Measurements from ENCODE around the gene ORC5.

The ORC5 gene

GRCh38 chr7:104098890-104099289 is 108.9 kb downstream of the ORC5 start:
- Histone ChIP-seq H3K36me3 (ENCODE audit: insufficient read depth, low read length) (no peaks in the 10 kb centered on the region), H3K9me3 (ENCODE audit: low read length) (no peaks in the 10 kb centered on the region), H3K4me3 (ENCODE audit: low read length) (no peak overlapping the region)

DNA sequence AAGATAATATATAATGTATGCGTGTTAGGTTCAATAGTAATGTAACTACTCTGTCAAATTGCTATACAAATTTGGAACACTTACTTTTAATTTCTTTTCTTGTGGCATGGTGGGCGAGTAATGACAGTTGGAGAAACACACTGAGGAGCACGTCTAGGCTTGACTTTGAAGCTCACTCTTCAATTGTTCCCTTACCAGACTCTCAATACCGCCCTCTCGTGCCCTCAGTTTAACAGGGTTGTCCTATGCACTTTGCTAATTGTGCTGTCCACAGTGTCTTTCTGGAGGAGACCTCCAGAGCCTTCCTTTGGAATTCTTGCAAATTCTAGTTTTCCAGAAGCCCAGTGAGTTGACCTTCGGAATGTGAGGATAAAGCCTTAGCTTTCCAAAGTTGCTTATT is 111.1 kb downstream of the ORC5 start:
- Histone ChIP-seq H3K27me3 (ENCODE audit: insufficient read depth, low read length) (no peaks in the 10 kb centered on the region), H3K36me3 (ENCODE audit: insufficient read depth, low read length) (no peaks in the 10 kb centered on the region)

More at GRCh38 chr7:104098890-104099289, 108.9 kb downstream of the ORC5 start:
- Histone ChIP-seq H2AFZ (ENCODE audit: low read depth, low read length) (no peak overlapping the region), H3K4me1 (ENCODE audit: insufficient read depth, low read length) (no peaks in the 10 kb centered on the region), H3K27me3 (ENCODE audit: insufficient read depth, low read length) (peaks cover 5% of the 10 kb centered on the region)

DNA sequence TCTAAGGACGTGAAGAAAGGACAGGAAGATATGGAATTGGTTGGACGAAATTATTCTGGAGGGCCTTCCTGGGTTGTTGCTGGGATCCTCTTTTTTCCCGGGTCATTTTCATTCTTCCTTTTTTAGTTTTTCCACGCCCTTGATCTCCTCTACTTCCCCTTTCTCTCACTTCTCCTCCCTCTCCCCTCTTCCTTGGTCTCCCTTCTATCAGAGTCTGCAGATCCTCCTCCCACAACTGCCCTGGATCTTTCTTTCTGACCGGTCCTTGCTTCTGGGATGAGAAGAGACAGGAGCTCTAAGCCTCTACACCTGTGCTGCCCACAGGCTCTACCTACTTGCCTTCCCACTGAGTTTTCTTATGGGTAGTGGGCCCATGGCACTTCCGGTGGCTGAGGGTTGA is 114.7 kb downstream of the ORC5 start:
- Histone ChIP-seq H3K27me3 (ENCODE audit: insufficient read depth, low read length) (no peaks in the 10 kb centered on the region), H2AFZ (ENCODE audit: low read depth, low read length) (no peak overlapping the region), H3K4me1 (ENCODE audit: insufficient read depth, low read length) (peaks cover 16% of the 10 kb centered on the region), H3K9me3 (ENCODE audit: low read length) (no peaks in the 10 kb centered on the region), H3K36me3 (ENCODE audit: insufficient read depth, low read length) (no peaks in the 10 kb centered on the region), H3K4me3 (ENCODE audit: low read length) (no peak overlapping the region)

More for the DNA sequence above, 111.1 kb downstream of the ORC5 start:
- H3K4me1 ChIP-seq (ENCODE audit: insufficient read depth, low read length), result no peaks in the 10 kb centered on the region
- no peaks in the 10 kb centered on the region for H3K9me3 ChIP-seq (ENCODE audit: low read length)
- H3K4me3 ChIP-seq (ENCODE audit: low read length), result no peak overlapping the region
- H2AFZ ChIP-seq (ENCODE audit: low read depth, low read length), result no peak overlapping the region

GRCh38 chr7:104091242-104091641 is 116.6 kb downstream of the ORC5 start:
- Histone ChIP-seq H3K9me3 (ENCODE audit: low read length) (no peaks in the 10 kb centered on the region), H3K27me3 (ENCODE audit: insufficient read depth, low read length) (no peaks in the 10 kb centered on the region), H3K36me3 (ENCODE audit: insufficient read depth, low read length) (no peaks in the 10 kb centered on the region), H3K4me1 (ENCODE audit: insufficient read depth, low read length) (peaks cover 16% of the 10 kb centered on the region), H2AFZ (ENCODE audit: low read depth, low read length) (no peak overlapping the region), H3K4me3 (ENCODE audit: low read length) (no peak overlapping the region)

DNA sequence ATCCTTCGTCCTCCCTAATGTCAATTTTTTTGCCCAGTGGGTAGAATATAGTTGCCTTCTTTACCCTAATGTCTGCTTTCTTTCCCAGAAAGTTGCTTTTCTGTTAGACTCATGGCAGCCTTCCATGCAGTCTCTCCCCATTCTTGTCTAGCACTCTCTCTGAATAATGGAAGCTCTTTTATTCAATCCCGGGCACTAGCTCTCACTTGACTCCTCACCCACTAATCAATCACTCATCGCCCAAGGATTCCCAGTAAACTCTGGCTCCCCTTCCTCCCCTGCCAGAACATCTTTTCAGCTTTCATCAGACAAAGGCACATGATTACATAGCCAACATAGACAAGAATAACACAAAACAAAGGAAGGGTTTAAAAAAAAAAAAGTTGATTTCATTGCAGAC is 118.2 kb downstream of the ORC5 start:
- no peak overlapping the region for H3K4me3 ChIP-seq (ENCODE audit: low read length)

DNA sequence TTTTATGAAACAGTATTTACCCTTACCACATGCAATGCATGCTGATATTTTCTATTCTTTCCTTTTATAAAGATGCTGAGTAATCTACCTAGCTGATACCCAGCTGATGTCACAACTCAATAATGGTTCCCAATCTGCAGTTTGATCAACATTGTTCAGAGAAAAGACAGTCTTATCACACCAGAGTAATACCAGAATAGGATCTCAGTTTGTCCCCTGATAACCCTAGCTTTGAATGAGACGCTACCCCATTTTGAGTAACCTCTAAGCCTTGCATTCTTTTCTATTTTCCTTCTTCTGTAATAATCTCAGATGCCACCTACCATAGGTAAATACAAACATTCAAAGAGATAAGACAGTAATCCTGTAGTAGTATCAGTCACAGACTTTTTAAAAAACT is 118.8 kb downstream of the ORC5 start:
- Histone ChIP-seq H2AFZ (ENCODE audit: low read depth, low read length) (peak overlapping the region; percentile 74), H3K4me1 (ENCODE audit: insufficient read depth, low read length) (peaks cover 16% of the 10 kb centered on the region), H3K27me3 (ENCODE audit: insufficient read depth, low read length) (no peaks in the 10 kb centered on the region), H3K4me3 (ENCODE audit: low read length) (no peak overlapping the region), H3K36me3 (ENCODE audit: insufficient read depth, low read length) (no peaks in the 10 kb centered on the region), H3K9me3 (ENCODE audit: low read length) (no peaks in the 10 kb centered on the region)

More for the DNA sequence above, 118.2 kb downstream of the ORC5 start:
- no peaks in the 10 kb centered on the region for H3K36me3 ChIP-seq (ENCODE audit: insufficient read depth, low read length)
- peak overlapping the region; percentile 74 for H2AFZ ChIP-seq (ENCODE audit: low read depth, low read length)
- no peaks in the 10 kb centered on the region for H3K27me3 ChIP-seq (ENCODE audit: insufficient read depth, low read length)
- H3K9me3 ChIP-seq (ENCODE audit: low read length), result no peaks in the 10 kb centered on the region
- peaks cover 16% of the 10 kb centered on the region for H3K4me1 ChIP-seq (ENCODE audit: insufficient read depth, low read length)
